A172 (cell line): ENCODE results near the gene IQSEC1. TPM values are rescaled to one million over a fixed set of nuclear protein-coding genes. Genes with fewer than 3 reads are reported as not detected.

Experiments
- DNase-seq: peaks from one replicate; pipeline ENCODE4 v3.0.0-alpha.2; 2015; ENCODE audit warnings: low spot score
- total RNA-seq: library from RNA; depleted of rRNA; stranded (reverse); fragments of >200 nt; shearing (Covaris generic); gene quantifications from 2 replicates; pipeline ENCODE4 v1.2.3, GENCODE V29; 2014

The IQSEC1 gene
- total RNA-seq, 1 experiment from 2014 or later = 25.8 TPM

DNA sequence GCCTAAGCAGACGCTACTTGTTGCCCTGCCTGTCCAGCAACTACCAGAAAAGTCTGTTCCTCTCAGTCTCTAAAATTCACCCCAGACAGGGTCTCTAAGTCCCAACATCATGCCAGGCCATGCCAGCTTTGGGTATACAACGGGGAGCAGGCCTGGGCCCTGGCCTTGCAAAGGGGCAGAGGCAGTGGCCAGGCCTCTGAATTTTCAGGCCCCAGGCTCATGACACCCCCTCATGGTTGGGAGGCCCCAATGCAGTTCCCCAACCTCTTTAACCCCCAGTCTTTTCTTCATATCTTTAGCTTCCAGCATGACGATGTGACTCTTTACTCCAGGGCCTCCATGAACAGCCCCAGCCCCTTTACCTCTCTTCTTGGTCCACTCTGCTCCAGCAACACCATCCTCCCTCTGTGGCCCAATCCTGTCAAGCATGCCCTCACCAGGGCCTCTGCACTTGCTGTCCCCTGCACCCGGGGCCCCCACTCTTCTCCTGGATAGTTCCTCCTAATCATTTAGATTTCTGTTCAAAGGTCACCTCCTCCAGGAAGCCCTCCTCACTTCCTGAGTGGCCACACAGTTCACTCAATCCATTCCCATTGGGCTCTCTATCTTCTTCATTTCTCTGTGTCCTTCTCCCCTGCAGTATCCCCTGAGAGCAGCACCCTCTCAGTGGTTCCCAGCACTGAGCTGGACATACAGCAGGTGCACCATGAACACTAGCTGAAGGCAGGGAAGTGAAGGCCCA is 4.8 kb downstream of the IQSEC1 start:
- DNase-seq = no peak

DNA sequence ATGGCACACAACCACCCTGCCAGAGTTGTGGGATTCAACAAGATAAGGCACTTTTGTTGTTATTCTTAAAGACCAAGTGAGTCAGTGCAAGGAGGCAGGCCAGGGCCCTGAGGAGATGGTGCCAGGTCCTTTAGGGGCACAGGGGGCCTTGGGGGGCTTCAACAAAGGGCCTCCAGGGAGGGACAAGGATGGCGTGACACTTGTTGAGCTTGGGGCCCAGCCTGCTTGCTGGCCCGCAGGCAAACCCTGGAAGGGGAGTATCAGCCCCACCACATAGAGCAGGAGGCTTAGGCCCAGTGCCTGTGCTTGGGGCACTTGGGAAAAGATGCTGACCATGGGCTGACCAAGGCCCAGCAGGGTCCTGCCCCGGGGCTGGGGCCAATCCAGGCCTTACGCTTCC is 5.5 kb downstream of the IQSEC1 start:
- no peak for DNase-seq

- DNase-seq = no peak
Measured at GRCh38 chr3:13066834-13067233, 6.4 kb downstream of the IQSEC1 start.

DNA sequence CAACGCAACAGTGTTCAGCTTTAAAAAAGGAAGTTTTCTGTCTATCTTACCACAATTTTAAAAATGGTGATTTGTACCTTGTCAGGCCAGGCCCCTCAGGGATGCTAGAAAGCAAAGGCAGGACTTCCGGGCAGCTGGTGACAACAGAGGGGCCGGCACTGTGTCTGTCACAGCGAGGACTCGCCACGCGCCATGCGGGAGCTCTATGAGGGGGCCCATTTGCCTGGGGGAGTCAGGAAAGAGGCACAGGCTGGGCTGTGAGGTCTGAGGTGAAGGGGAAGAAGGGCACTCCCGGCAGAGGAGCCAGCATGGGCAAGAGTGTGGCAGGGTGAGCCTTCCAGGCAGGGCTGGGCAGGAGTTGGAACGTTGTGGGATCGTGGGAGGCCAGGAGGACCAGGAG is 7.0 kb downstream of the IQSEC1 start:
- DNase-seq = no peak

GRCh38 chr3:13065727-13066126 is 7.5 kb downstream of the IQSEC1 start:
- DNase-seq = no peak

DNA sequence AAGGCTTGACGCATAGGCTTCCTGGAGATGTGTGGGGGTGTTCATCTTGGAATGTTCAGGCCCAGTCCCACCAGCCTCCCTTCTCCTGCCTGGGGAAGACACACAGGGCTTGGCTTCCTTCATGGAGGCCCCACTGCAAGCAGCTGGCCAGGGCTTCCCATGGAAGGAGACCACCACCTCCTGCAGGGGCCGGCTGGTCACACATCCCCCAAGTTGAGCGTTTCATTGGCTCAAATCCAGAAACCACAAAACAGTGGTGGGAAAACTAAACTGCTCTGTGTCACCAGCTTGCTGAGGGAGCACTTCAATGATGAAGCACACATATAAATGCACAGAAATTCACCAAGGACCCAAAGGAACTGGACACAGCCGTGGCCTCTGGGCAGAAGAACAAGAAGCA is 8.3 kb downstream of the IQSEC1 start:
- DNase-seq = peak; percentile 42

GRCh38 chr3:13064159-13064868 is 8.9 kb downstream of the IQSEC1 start:
- peak; percentile 46 for DNase-seq

GRCh38 chr3:13063225-13063624 is 10.0 kb downstream of the IQSEC1 start:
- DNase-seq = peak; percentile 58

DNA sequence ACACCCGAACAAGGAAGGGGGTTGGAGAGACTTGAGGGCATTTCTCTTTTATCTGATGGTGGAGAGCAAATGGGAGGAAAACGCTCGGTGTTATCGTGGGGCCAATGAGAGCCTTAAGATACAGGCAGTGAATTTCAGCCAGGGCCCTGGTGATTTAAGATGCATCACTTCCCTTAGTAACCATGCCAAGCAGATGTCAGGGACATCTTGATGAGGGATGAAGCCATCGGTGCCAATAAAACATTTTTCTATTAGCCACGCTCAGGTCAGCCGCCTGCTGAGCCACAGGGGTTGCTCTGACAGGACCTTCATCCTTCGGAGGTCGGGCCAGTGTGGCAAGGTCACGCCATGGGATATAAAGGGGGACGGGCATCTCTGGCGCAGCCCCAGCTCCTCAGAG is 10.6 kb downstream of the IQSEC1 start:
- DNase-seq = peak; percentile 63

GRCh38 chr3:13060341-13060910 is 12.8 kb downstream of the IQSEC1 start:
- no peak for DNase-seq

GRCh38 chr3:13058346-13059120 is 14.7 kb downstream of the IQSEC1 start:
- no peak for DNase-seq

DNA sequence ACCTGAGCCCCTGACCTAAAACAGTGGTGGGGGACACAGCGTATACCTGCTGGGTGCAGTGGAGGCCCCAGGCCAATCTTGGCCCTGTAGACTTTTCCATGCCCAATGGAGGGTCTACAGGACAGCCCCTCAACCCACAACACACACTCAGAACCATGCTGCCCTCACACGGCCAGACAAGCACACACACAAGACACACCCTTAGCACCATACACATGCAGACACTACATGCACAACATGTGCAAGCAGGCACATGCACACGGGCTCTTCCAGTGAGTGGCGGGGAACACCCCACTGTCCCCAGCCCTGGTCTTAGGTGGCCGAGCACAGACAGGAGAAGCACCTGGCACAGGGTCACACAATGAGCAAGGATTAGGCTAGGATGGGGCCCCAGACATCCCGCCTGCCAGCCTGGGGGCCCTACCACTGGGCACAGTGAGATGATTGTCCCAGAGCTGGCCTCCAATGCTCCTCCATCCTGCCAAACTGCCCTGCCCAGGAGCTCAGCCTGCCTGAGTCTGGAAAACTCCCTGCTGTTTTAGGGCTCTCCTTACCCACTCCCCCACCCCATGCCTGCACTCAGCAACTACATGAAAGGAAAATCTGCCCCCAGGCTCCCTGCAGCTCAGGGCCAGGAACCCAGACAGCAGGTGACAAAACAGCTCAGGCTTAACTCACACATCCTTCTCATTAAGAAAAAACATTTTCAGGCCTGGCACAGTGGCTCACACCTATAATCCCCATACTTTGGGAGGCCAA is 15.8 kb downstream of the IQSEC1 start:
- DNase-seq = peak; percentile 55

- no peak for DNase-seq
Measured at GRCh38 chr3:13055634-13056033, 17.6 kb downstream of the IQSEC1 start.

DNA sequence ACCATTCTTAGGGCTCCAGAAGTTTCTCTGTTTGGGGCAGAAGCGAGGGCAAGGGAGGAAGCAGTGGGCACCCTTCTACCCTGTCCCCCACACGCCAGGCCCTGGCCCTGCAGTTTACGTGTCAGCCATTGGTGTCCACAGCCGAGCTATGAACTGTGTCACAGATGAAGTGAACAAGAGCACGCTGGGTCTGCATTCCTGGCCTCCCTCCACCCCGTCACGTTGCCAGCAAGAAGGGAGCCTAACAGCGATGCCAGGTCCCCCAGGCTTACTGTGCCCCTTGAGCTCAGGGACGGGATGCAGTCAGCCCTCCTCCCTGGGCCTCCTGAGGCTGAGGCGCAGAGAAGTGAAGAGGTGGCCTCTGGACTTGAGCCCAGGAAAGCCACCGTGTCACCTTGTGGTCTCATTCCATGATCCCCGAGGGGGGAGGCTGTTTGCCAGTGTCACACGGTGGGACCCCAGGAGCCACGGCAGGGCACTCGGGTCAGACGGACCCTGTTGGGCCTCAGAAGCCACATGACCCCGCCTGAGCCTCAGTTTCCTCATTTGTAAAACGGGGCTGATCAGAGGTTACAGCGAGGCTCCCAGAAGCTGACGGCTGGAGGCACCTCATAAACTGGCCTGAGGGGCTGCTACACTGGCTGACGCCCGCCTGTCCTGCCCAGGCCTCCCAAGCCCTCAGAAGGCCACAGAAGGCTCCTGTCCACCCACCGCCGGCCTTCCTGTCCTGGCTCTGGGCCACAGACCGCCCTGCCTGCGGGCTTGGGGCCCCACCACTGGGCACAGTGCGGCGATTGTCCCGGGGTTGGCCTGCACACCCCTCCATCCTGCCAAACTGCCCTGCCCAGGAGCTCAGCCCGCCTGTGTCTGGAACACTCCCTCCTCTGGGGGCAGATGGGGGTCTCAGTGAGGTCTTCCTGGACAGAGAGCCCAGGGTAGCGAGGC is 18.6 kb downstream of the IQSEC1 start:
- no peak for DNase-seq

DNA sequence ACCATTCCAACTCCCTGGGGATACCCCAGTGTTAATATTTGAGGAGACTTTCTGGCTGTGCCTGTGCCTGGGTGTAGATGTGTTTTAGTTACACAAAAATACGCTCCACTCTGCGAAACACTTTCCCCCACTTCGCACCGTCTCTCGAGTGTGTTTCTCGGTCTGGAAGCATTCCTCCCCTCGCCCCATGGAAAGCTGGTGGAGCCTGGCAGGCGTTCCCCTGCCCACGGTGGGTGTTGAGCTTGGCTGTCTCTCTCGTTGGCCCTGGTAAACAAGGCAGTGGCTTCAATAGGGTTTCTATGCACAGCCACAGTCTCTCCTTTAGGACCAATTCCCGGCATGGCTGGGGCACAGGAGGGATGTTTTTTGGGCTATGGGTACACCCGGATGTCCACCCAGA is 19.3 kb downstream of the IQSEC1 start:
- DNase-seq = no peak

DNA sequence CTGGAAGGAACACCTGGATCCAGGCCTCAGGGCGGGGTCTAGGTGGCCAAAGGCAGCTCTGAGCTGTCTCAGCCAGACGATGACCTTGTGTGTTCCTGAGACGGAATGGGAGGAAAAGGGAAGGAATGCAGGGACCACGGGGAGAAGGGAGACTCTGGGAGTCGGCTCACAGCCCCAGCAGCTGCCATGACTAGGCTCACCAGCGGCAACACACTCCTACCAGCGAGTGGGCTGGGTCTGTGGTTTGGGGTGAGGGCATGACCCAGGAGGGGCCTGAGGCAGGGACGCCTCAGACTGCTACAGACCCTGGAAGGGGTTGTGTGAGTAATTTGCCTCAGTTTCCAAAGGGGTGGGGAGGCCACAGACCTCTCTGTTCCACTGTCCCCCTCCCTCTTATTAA is 19.8 kb downstream of the IQSEC1 start:
- no peak for DNase-seq

DNA sequence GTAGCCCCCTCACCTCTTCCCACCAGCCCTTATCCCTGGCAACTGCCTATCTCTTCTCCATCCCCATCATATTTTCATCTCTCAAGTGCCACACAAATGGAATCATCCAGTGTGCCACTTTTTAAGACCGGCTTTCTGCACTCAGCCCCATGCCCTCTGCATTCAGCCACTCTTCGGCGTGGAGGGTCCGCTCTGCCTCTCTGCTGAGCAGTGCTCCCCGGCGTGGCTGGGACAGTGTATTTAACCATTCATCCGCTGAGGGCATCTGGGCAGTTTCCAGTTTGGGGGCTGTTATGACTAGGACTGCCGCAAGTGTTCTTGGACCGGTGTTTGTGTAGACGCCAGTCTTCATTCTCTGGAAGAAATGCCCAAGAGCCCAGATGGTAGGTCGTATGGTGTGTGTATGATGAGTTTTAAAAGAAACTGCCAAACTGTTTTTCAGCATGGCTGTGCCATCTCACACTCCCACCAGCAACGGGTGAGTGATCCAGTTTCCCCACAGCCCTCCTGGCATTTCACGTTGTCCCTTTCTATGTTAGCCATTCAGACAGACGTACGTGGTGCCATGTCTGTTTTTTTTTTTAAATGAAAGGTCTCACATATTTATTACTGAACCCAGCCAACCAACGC is 20.9 kb downstream of the IQSEC1 start:
- no peak for DNase-seq

- DNase-seq = no peak
Measured at GRCh38 chr3:13051581-13051980, 21.6 kb downstream of the IQSEC1 start.

DNA sequence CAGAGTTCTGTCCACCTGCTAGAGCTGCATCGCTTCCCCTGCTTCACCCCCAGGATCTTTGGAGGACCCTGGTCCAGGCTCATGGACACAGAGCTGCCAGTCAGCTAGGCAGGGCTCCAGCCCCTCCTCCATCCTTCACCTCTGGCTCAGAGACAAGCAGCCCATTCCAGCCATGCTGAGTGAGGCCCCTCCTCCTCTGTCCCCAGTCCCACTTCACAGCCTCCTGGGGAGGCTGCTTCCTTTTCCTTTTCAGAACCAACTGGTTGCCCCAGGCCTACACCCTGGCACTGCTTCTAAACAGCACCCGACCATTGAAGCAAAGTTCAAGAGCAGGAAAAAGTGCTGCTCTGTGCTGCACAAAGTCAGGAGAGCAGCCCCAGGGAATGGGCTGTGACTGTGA is 22.2 kb downstream of the IQSEC1 start:
- no peak for DNase-seq

DNA sequence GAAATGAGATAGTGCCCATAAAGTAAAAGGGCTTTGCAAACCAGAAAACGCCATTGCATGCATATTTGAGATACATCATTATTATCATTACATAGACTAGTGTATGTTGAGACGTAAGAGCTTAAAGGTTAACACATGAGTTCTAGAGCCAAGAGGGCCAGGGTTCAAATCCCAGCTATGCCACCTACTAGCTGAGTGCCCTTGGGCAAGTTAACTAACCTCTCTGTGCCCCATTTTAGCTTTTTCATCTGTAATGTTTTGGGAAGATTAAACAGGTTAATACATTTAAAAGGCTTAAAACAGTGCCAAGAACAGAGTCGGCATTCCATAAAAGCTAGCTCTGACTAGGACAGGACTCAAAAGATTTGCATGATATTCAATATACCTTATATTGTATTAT is 22.8 kb downstream of the IQSEC1 start:
- DNase-seq = no peak
